ENCODE measurements around the gene SLC6A1. TPM values are rescaled to one million over a fixed set of nuclear protein-coding genes. Genes with fewer than 3 reads are reported as not detected.
A peak's percentile ranks its signal among the peaks of the same experiment; 100 is the strongest.

SLC6A1 gene
- total RNA-seq, 2 experiments from 2014 or later: not detected

DNA sequence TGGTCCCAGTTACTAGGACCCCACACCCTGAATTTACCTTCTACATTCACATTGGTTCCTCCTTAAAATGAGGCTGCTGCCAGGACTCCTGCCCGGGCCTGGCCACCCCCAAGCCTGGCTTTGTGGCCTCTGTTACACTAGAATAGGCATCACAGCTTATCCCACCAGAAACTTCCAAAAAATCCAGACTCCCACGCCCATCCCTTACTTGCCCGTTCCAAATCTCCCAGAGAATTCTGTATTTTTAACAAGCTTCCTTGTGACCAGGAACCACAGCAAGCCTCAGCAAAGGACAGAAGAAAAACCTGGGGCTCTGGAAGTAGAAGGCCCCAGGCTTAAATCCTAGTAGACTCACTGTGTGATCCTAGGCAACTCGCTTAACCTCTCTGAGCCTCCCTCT, 36.0 kb upstream of the SLC6A1 start:
- CTCF ChIA-PET: interaction anchor here (1.3 kb wide), 1 partner anchor 104 kb away, joined by 3 read pairs; no protein-coding TSS in a partner anchor
- POLR2A ChIA-PET: no interaction called here

DNA sequence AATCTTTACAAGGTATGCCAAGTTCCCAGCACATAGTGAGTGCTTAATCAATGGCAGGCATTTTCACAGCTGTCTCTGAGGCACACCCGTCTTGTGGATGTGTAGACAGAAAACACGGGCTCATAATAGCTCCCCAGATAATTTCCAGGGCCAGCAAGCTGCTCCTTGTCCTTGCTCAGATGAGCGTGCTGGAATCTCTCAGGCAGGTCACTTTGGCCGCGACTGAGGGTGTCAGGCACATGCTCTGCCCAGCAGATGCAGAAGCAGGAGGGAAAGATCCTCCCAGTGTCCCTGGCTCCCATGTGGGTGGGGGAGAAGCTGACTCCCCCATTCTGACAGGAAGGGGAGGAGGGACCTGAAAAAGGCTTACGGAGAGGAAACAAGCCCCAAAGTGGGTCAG, 35.6 kb upstream of the SLC6A1 start:
- ChIA-PET CTCF (no interaction called here), POLR2A (no interaction called here)
- Mint-ChIP-seq H3K27me3 (peaks cover 7% of the 10 kb centered on the region), H3K4me1 (ENCODE audit: low read depth) (no peaks in the 10 kb centered on the region), H3K36me3 (no peaks in the 10 kb centered on the region), H3K27ac (no peak overlapping the region), H3K9me3 (no peaks in the 10 kb centered on the region), H3K4me3 (no peak overlapping the region)
- no peak for DNase-seq
- intact Hi-C loops (cut with micrococcal nuclease): no loop called here

More for the DNA sequence above, 36.0 kb upstream of the SLC6A1 start:
- H3K27ac Mint-ChIP-seq: no peak overlapping the region
- intact Hi-C loops (cut with micrococcal nuclease): no loop called here
- H3K4me1 Mint-ChIP-seq (ENCODE audit: low read depth): no peaks in the 10 kb centered on the region
- DNase-seq: no peak
- no peaks in the 10 kb centered on the region for H3K36me3 Mint-ChIP-seq
- H3K9me3 Mint-ChIP-seq: no peaks in the 10 kb centered on the region
- peaks cover 7% of the 10 kb centered on the region for H3K27me3 Mint-ChIP-seq
- H3K4me3 Mint-ChIP-seq: no peak overlapping the region

- Mint-ChIP-seq H3K9me3 (no peaks in the 10 kb centered on the region), H3K4me3 (no peak overlapping the region), H3K4me1 (ENCODE audit: low read depth) (no peaks in the 10 kb centered on the region), H3K27ac (no peak overlapping the region), H3K36me3 (no peaks in the 10 kb centered on the region), H3K27me3 (peaks cover 7% of the 10 kb centered on the region)
- intact Hi-C loops (cut with micrococcal nuclease): no loop called here
- no peak for DNase-seq
- CTCF ChIA-PET: interaction anchor here (1.4 to 2.2 kb wide), 2 partner anchors 12 to 24 kb away, joined by 5 to 8 read pairs; no protein-coding TSS in a partner anchor
- POLR2A ChIA-PET: interaction anchor here (0.6 kb wide), 1 partner anchor 50 kb away, joined by 3 read pairs; no protein-coding TSS in a partner anchor
These were observed 34.4 kb upstream of the SLC6A1 start for GRCh38 chr3:10957976-10958749.

- no peak overlapping the region for H3K27ac Mint-ChIP-seq
- ChIA-PET POLR2A (no interaction called here), CTCF (no interaction called here)
- no peaks in the 10 kb centered on the region for H3K4me1 Mint-ChIP-seq (ENCODE audit: low read depth)
- DNase-seq: no peak
- peaks cover 10% of the 10 kb centered on the region for H3K27me3 Mint-ChIP-seq
- no peaks in the 10 kb centered on the region for H3K36me3 Mint-ChIP-seq
- intact Hi-C loops (cut with micrococcal nuclease): no loop called here
- no peaks in the 10 kb centered on the region for H3K9me3 Mint-ChIP-seq
- no peak overlapping the region for H3K4me3 Mint-ChIP-seq
These were observed 32.3 kb upstream of the SLC6A1 start for GRCh38 chr3:10960255-10960654.

DNA sequence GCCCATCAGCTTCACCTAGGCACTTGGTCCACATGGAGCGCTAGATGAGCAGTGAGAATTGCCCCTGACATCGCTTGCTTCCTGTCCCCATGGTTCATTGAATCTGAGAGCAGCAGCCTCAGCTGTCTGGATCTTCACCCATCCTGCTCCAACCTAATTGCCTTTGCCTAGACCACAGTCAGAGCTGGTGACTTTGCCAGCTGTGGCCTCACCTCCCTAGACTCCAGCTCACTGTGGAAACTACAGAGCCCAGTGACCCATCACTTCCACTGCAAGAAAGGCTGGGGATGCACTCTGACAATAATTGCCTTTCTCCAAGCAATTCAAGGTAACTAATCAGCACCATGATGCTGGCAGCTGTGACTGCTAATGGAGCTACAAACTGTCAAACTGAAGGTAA, 30.6 kb upstream of the SLC6A1 start:
- Mint-ChIP-seq H3K4me3 (no peak overlapping the region), H3K27ac (no peak overlapping the region), H3K4me1 (ENCODE audit: low read depth) (no peaks in the 10 kb centered on the region), H3K27me3 (peaks cover 12% of the 10 kb centered on the region), H3K36me3 (no peaks in the 10 kb centered on the region), H3K9me3 (no peaks in the 10 kb centered on the region)
- intact Hi-C loops (cut with micrococcal nuclease): no loop called here
- DNase-seq: no peak
- ChIA-PET CTCF (interaction anchor here (1.1 kb wide), 1 partner anchor 15 kb away, joined by 3 read pairs; no protein-coding TSS in a partner anchor), POLR2A (no interaction called here)

- intact Hi-C loops (cut with micrococcal nuclease): no loop called here
- H3K4me1 Mint-ChIP-seq (ENCODE audit: low read depth): no peaks in the 10 kb centered on the region
- no peak for DNase-seq
- H3K36me3 Mint-ChIP-seq: no peaks in the 10 kb centered on the region
- H3K27ac Mint-ChIP-seq: no peak overlapping the region
- H3K4me3 Mint-ChIP-seq: no peak overlapping the region
- ChIA-PET CTCF (interaction anchor here (1.1 kb wide), 1 partner anchor 16 kb away, joined by 3 read pairs; no protein-coding TSS in a partner anchor), POLR2A (no interaction called here)
- no peaks in the 10 kb centered on the region for H3K9me3 Mint-ChIP-seq
- peaks cover 12% of the 10 kb centered on the region for H3K27me3 Mint-ChIP-seq
These were observed 30.0 kb upstream of the SLC6A1 start for GRCh38 chr3:10962481-10963036.

DNA sequence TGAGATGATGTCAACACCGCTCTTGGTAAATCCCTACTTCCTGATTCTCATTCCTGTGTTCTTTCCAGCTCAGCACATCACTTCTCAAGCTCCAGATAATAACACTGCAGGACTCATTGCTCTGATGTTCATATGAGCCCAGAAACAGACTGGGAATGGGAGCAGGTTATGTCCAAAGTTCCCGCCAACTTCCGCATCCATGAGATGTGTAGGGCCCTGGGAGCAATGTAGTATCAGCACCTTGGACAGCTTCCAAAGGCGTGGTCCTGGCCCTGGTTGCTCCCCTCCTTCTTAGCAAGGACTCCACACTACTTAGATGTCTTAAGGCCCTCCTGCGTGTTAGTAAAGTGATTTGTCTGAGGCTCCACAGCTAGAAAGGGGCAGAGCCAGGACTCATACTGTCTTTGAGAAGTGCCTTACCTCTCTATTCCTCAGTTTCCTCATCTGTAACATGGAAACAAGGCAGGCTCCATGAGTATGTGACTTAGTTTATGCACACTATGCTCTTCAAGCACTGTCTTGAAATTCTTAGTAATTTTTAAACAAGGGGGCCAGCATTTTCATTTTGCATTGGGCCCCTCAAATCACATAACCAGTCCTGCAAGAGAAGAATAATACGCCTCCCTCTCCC, 27.9 kb upstream of the SLC6A1 start:
- intact Hi-C loops (cut with micrococcal nuclease): no loop called here
- DNase-seq: peak; percentile 16
- POLR2A ChIA-PET: no interaction called here
- Mint-ChIP-seq H3K4me1 (ENCODE audit: low read depth) (no peaks in the 10 kb centered on the region), H3K27me3 (peaks cover 10% of the 10 kb centered on the region), H3K27ac (no peak overlapping the region), H3K9me3 (no peaks in the 10 kb centered on the region), H3K4me3 (no peak overlapping the region), H3K36me3 (no peaks in the 10 kb centered on the region)
- CTCF ChIA-PET: interaction anchor here (2.0 kb wide), 1 partner anchor 13 kb away, joined by 6 read pairs; no protein-coding TSS in a partner anchor

DNA sequence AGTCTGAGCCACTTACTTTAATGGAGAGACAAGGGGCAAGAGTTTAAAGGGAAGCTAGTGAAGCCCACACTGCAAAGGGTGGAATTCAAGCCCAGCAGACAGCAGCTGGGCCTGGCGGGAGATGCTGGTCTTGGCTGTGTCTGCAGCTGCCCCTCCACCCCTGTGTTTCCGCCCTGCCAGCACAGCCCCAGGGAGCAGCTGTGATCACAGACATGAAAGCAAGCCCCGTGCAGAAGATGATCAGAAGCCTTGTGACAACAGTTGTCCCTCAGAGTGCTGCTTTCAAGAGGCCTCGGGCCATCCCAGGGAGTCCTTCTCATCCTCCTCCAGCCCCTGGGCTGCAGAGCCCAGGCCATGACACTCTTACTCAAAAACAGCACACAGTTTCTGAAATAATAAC, 24.1 kb upstream of the SLC6A1 start:
- Mint-ChIP-seq H3K36me3 (no peaks in the 10 kb centered on the region), H3K4me1 (ENCODE audit: low read depth) (no peaks in the 10 kb centered on the region), H3K27ac (no peak overlapping the region), H3K9me3 (no peaks in the 10 kb centered on the region), H3K27me3 (peaks cover 8% of the 10 kb centered on the region), H3K4me3 (no peak overlapping the region)
- no peak for DNase-seq
- POLR2A ChIA-PET: no interaction called here
- intact Hi-C loops (cut with micrococcal nuclease): no loop called here
- CTCF ChIA-PET: no interaction called here

- H3K36me3 Mint-ChIP-seq: no peaks in the 10 kb centered on the region
- no peak overlapping the region for H3K27ac Mint-ChIP-seq
- DNase-seq: no peak
- intact Hi-C loops (cut with micrococcal nuclease): no loop called here
- H3K9me3 Mint-ChIP-seq: no peaks in the 10 kb centered on the region
- no peak overlapping the region for H3K4me3 Mint-ChIP-seq
- H3K4me1 Mint-ChIP-seq (ENCODE audit: low read depth): no peaks in the 10 kb centered on the region
- POLR2A ChIA-PET: no interaction called here
- peaks cover 11% of the 10 kb centered on the region for H3K27me3 Mint-ChIP-seq
- CTCF ChIA-PET: no interaction called here
These were observed 22.1 kb upstream of the SLC6A1 start for GRCh38 chr3:10970306-10970960.

DNA sequence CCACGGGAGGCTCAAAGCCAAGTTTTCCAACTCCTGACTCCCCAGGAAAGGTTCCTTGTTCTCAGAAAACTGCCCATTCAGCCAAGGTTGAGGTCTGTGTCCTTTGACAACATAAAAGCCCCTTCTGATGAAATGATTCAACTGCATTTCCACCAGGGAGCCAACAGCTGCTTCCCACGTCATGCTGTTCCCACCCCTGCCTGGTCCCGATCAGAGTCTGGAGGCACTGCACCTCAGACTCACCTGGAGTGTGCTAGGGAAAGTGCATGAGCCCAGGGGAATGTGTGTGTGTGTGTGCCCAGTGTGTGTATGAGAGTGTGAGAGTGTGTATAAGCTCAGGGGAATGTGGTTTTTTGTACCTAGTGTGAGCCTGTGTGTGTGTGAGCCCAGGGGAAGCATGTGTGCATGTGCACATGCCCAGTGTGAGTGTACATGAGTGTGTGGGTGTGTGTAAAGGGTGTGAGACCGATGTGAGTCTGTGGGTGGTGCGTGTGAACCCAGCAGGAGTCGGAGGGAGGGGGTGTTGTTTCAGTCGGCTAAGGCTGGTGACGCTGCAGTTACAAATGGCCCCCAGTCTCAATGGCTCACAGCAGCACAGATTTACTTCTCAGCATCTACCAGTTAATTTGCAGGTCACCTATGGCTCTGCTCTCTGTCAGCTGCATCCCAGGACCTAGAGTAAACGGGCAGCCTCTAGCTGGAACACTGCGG, 20.3 kb upstream of the SLC6A1 start:
- Mint-ChIP-seq H3K27ac (no peak overlapping the region), H3K4me3 (no peak overlapping the region), H3K36me3 (no peaks in the 10 kb centered on the region), H3K4me1 (ENCODE audit: low read depth) (peaks cover 6% of the 10 kb centered on the region), H3K27me3 (peaks cover 9% of the 10 kb centered on the region), H3K9me3 (no peaks in the 10 kb centered on the region)
- ChIA-PET POLR2A (no interaction called here), CTCF (no interaction called here)
- intact Hi-C loops (cut with micrococcal nuclease): no loop called here
- DNase-seq: no peak

DNA sequence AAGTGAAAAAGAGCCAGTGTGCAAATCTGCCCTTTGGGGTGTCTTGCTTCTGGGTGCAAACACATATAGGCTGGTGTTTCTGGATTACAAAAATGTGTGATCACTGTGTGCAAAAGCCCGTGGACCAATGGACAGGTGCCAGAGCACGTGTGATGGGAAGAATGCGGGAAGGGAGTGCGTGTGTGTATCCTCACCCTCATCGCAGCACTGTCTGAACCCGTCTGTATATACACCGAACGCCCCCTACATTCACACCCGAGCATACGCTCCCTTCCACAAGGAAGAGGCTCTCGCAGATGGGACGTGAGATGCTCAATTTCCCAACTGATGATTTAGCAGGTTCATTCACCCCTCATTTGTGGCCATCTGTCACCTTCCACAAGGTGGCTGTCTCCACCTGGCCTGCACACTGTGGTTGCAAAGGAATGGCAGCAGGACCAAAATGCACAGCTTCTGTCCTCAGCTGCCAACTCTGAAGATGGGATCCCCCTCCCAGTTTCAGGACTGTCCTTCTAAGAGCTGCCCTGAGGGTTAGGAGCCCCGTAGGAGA, 19.4 kb upstream of the SLC6A1 start:
- H3K9me3 Mint-ChIP-seq: no peaks in the 10 kb centered on the region
- H3K36me3 Mint-ChIP-seq: no peaks in the 10 kb centered on the region
- H3K27ac Mint-ChIP-seq: no peak overlapping the region
- ChIA-PET POLR2A (no interaction called here), CTCF (no interaction called here)
- no peak overlapping the region for H3K4me3 Mint-ChIP-seq
- H3K4me1 Mint-ChIP-seq (ENCODE audit: low read depth): peaks cover 6% of the 10 kb centered on the region
- peaks cover 9% of the 10 kb centered on the region for H3K27me3 Mint-ChIP-seq
- intact Hi-C loops (cut with micrococcal nuclease): no loop called here
- no peak for DNase-seq

- H3K4me3 Mint-ChIP-seq: no peak overlapping the region
- H3K4me1 Mint-ChIP-seq (ENCODE audit: low read depth): peaks cover 6% of the 10 kb centered on the region
- intact Hi-C loops (cut with micrococcal nuclease): no loop called here
- POLR2A ChIA-PET: no interaction called here
- H3K27me3 Mint-ChIP-seq: peaks cover 11% of the 10 kb centered on the region
- H3K27ac Mint-ChIP-seq: no peak overlapping the region
- DNase-seq: no peak
- no peaks in the 10 kb centered on the region for H3K36me3 Mint-ChIP-seq
- no peaks in the 10 kb centered on the region for H3K9me3 Mint-ChIP-seq
- CTCF ChIA-PET: no interaction called here
These were observed 18.4 kb upstream of the SLC6A1 start for GRCh38 chr3:10974131-10974530.
